Prostate gland (tissue), 2 donors: ENCODE measurements around the gene SLC38A1. TPM values are rescaled to one million over a fixed set of nuclear protein-coding genes. Genes with fewer than 3 reads are reported as not detected.

Experiments
- DNase-seq: peaks from one replicate; pipeline ENCODE4 v3.0.0-alpha.2; 2019; ENCODE audit warnings: low spot score
- H3K27ac ChIP-seq, 2 donors: fragments of 200-600 bp; sonication (generic); 2 replicates each; pipeline ENCODE4 v1.5.1; 2017 to 2019
- H3K27me3 ChIP-seq: fragments of 200-600 bp; sonication (generic); replicated peaks from 2 replicates; pipeline ENCODE4 v1.5.1; 2019; ENCODE audit not compliant: insufficient read depth
- H3K36me3 ChIP-seq, 2 donors: fragments of 200-600 bp; sonication (generic); 1 replicate in 1 of 2; 2 replicates in 1 of 2; pipeline versions ENCODE4 v1.5.1 to v1.8.1; 2017 to 2019
- H3K4me1 ChIP-seq: fragments of 200-600 bp; sonication (generic); replicated peaks from 2 replicates; pipeline ENCODE4 v1.5.1; 2019
- H3K4me3 ChIP-seq, 2 donors: fragments of 200-600 bp; sonication (generic); 2 replicates each; pipeline ENCODE4 v1.5.1; 2017 to 2019
- H3K9me3 ChIP-seq: fragments of 200-600 bp; sonication (generic); 2 replicates; pipeline ENCODE4 v1.5.1; 2017
- CTCF ChIP-seq, 4 experiments: fragments of 200-600 bp in 2 of 4; fragments of 450-650 bp in 2 of 4; sonication (generic) in 2 of 4; IDR thresholded peaks; 1 replicate in 3 of 4; 2 replicates in 1 of 4; pipeline ENCODE4 v1.5.1; 2016 to 2019; ENCODE audit warnings: antibody characterized with exemption in 4 of 4, mild to moderate bottlenecking in 2 of 4, moderate library complexity in 2 of 4
- POLR2A ChIP-seq: fragments of 450-650 bp; IDR thresholded peaks from one replicate; pipeline ENCODE4 v1.6.1; 2016; ENCODE audit warnings: antibody characterized with exemption, mild to moderate bottlenecking
- POLR2AphosphoS5 ChIP-seq: sonication (generic); formaldehyde crosslinking; IDR thresholded peaks from one replicate; pipeline ENCODE4 v1.6.1; 2017; ENCODE audit warnings: antibody characterized with exemption
- WGBS: methylation state at CpG from one replicate; pipeline ENCODE4 v1.1.5; 2018; 5-methylcytosine and 5-hydroxymethylcytosine counted together
- intact Hi-C: fragments of 100-400 bp; cut with DNase I; formaldehyde crosslinking; loops from one replicate; pipeline ENCODE4 v1.14.2; 2022
- total RNA-seq, 2 donors: library from RNA; depleted of rRNA; stranded (reverse); fragments of >200 nt; gene quantifications; one replicate each; pipeline ENCODE4 v1.1.0, GENCODE V29; 2016

Gene SLC38A1
- total RNA-seq, 2 donors from 2014 or later: 24.1 to 45.1 TPM

GRCh38 chr12:46134205-46134811 lies 134.5 kb downstream of the SLC38A1 start:
- DNase-seq: no peak
- no peaks in the 10 kb centered on the region for H3K36me3 ChIP-seq
- H3K27ac ChIP-seq: no peak overlapping the region
- intact Hi-C loops: loop anchor here (10.0 kb wide), 1 partner anchor 880 kb away; no protein-coding TSS in a partner anchor
- H3K9me3 ChIP-seq: no peaks in the 10 kb centered on the region
- TF ChIP-seq POLR2A (no peak), CTCF (IDR thresholded peaks at IDR 0.05) (no peak), POLR2AphosphoS5 (no peak)
- H3K4me3 ChIP-seq: no peak overlapping the region
- H3K4me1 ChIP-seq: no peaks in the 10 kb centered on the region
- no peaks in the 10 kb centered on the region for H3K27me3 ChIP-seq
- WGBS: 42% methylated on average over 2 of the region's 2 CpGs

- no peak for TF ChIP-seq POLR2AphosphoS5
- no peak for TF ChIP-seq POLR2A
- TF ChIP-seq CTCF (IDR thresholded peaks at IDR 0.05): no peak
- Histone ChIP-seq H3K36me3 (no peaks in the 10 kb centered on the region), H3K4me3 (no peak overlapping the region), H3K4me1 (no peaks in the 10 kb centered on the region), H3K27ac (no peak overlapping the region), H3K27me3 (no peaks in the 10 kb centered on the region), H3K9me3 (no peaks in the 10 kb centered on the region)
- intact Hi-C loops: loop anchor here (10.0 kb wide), 1 partner anchor 881 kb away; no protein-coding TSS in a partner anchor
- no peak for DNase-seq
- 52% methylated on average over 2 of the region's 2 CpGs for WGBS
These were observed 135.1 kb downstream of the SLC38A1 start for GRCh38 chr12:46133751-46134150.

Other genes starting within 250 kb of the SLC38A1 start
- gene SLC38A2, start 103.7 kb upstream of the SLC38A1 start, total RNA-seq: 100 to 1,000 TPM; 116 to 264 TPM